Suppressor macrophage (primary cell): ENCODE data around the gene TSSC4.

ENCODE experiments used
- DNase-seq, 4 experiments: peaks; one replicate each; pipeline ENCODE4 v3.0.0-alpha.2; 2020 to 2022

Gene TSSC4

DNA sequence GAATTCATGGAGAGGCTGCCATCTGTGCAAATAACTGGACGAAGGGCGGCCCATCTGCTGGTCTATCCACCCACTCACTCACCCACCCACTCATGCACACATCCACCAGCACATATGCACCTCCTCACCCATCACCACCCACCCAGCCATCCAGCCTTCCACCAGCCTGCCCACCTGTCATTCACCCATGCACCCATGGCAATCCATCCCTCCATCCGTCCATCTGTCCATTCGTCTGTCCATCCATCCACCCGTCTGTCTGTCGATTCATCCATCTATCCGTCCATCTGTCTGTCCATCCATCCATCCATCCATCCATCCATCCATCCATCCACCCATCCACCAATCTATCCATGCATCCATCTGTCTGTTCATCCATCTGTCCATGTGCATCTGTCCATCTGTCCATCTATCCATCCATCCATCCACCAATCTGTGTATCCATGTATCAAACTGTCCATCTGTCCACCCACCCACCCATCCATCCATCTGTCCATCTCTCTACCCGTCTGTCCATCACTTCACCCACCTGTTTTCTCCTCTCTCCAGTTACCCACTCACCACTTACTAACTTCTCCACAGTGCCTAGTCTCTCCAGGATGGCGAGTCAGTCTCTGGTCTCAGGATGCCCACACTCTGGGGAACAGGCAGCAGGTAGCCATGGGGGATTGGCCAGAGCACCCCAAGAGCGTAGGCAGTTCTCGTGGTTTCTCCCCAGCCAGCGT, 34.9 kb downstream of the TSSC4 start:
- no peak for DNase-seq

DNA sequence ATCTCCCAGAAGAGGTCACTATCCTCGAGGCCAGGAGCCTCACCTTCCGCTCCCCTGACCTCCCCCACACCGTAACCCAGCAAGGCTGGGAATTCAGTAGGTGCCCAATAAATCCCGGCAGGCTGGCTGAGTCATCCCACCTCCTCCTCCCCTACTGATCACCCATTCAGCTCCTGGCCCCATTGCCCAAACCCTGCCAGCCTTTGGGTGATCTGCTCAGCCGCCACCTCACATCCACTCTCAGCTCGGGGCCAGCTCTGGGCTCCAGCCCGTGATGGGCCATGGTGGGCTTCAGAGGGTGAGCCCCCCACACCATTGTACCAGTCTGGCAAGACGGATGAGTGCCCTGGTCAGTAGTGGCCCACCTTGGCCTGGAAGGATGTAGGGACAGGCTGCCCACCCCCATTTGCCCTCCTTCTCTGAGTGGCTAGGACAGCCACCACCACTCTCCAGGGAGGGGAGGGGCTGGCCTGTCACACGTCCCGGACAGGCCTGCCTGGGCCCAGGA, 35.5 kb downstream of the TSSC4 start:
- no peak for DNase-seq

DNA sequence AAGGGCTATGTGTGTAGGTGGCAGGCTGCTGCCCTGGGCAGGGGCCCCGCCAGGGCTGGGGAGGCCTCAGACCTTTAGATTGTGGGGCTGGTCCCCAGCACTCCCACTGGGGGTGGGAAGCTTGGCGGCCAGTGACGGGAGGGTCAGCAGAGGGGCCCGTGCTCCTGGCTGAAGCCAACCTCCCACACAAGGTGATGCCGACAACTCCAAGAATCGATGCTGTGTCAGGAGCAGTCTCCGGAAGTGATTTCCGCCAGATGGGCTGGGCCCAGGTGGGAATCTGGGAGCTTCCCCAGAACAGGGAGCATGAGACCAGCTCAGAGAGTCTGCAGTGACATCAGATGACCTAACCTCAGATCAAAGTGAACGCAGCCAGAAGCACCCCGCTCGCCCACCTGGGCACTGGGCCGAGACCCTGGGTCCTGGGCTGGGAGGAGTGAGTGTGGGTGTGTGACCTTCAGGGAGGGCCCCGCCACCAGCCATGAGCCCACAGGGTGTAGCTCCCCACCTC, 36.0 kb downstream of the TSSC4 start:
- no peak for DNase-seq

DNA sequence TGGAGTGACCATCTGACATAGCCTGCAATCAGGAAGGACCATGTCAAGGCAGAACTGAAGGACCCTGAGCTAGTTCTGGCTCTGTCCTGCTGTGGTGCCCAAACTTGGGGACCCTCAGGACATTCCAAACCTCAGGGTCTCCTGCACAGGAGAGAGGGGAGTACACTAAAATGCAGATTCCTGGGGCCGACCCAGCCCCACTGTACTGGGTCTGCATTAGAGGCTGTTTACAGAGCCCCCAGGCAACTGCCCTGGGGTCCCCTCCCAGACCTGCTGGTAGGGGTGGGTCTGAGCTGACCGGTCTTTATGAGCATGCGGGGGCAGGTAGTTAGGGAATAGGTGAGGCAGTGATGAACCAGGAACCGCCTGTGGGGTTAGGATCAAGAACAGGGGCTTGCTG, 37.0 kb downstream of the TSSC4 start:
- no peak for DNase-seq

DNA sequence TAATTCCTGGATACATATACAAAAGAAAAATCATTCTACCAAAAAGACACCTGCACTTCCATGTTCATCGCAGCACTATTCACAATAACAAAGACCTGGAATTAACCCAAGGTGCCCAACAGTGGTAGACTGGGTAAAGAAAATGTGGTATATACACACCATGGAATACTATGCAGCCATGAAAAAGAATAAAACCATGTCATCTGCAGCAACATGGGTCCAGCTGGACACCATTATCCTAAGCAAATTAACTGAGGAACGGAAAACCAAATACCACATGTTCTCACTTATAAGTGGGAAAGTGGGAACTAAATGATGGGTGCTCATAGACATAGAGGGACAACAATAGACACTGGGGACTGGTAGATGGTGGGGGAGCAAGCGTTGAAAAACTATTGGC, 39.3 kb downstream of the TSSC4 start:
- DNase-seq: no peak

DNA sequence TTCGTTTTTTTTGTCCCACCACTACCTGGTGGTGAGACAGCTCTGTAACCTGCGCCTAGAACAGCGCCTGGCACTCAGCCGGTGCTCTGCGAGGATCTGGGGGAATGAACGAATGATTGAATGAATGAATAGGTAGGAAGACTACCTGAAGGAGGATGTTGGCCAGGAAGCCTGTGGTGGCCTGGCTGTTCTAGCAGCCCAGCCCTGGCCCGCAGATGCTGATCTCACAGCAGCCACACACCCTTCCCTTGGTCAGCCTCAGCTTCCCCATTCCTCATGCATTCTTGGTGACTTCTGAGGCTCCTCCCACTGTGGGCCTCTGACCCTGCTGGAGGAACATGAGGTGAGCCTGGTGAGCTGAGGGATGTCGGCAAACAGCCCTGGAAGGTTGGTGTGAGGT, 40.1 kb downstream of the TSSC4 start:
- peak; percentile 52 to 72 (median 69) for DNase-seq

DNA sequence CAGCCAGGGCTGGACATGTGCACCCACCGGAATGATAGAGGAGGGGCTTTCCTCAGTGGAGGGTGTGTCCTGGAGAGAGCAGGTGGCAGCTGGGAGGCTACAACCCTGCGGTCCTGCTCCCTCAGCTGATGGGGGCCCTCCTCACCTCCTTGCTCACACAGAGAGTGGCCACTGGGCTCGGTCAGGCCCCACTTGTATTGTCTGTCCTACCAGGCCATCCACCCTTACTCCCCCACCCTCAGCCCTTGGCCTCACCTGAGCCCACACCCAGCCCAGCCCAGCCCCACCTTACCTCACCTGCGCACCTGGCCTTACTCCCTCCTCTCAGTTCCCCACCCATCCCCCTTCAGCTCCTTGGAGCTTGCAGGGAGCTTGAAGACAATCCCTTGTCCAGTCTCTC, 40.6 kb downstream of the TSSC4 start:
- DNase-seq: no peak

DNA sequence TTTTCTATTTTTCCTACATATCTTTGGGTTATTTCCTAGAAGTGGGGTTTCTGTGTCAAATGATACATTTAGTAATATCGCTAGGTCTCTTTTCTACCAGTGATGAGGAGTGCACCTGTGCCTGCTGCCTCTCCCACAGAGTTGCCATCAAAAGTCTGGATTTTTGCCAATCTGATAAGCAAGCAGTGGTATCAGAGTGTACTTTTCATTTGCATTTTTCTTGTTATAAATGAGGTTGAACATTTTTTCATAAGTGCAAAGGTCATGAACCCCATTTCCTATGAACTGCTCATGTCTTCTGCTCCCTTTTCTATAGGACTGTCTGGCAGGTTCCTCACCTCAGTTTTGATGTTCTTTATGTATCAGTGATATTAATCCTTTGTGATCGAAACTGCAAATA, 42.0 kb downstream of the TSSC4 start:
- DNase-seq: no peak

DNA sequence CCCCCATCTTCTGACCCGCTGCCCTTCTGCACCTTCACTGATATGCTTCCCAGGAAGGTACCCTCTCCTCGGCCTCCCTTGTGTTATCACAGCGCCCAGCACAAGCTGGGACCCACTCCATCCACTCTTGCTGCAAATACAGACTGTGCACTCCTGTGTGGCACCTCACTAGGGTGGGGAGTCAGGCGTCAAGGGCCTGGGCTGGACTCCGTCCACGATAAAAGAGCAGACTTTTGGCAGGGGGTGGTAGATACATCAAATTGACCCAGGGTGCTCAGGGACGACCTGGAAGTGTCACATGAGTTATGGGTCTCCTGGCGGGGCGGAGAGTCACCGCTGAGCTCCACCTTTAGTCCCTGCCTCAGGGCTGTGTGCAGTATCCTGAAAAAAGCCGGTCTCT, 42.9 kb downstream of the TSSC4 start:
- no peak for DNase-seq

DNA sequence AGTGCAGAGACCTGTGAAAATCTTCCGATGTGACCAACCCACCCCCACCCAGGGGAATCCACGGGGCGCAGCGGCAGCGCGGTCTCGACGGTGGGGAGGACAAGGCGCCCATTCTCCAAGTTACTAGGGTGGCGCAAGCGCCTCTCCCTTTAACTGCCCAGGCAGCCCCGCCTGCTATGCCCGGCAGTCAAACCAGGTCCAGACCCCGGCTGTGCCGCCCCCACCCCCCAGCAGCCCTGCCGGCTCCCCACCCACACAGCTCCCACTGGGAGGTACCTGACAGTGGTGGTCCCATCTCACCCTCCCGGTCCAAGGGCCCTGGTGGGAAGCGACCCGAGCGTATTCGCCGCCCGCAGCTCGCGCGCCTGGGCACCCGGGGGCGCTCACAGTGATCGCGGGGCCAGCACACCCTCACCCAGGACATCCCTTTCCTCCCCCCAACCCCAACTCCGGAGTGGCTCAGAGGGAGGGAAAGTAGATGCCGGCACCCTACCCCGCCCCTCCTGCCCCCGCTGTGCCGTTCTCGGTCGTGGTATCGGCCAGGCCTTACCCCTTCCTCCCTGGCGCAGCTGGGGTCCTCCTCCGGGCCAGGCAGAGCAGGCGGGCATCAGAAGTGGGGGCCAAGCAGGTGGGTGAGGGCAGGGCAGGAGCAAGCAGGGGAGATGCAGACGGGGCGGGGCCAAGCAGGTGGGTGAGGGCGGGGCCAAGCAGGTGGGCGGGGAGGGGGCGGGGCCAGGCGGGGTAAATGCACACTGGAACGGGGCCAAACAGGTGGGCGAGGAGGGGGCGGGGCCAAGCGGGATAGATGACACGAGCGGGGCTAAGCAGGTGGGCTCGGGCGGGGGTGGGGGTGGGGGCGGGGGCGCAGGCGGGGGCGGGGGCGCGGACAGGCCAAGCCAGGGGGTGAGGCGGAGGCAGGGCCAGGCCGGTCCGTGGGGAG, 43.6 kb downstream of the TSSC4 start, which contains the start of gene TRPM5:
TSS of gene TRPM5 (minus strand) at position 634 of the 940 bp plus-strand sequence. CDS start 21,478 bp downstream, outside the sequence.
- peak in 3 of 4 experiments; percentile 25 to 44 (median 28) for DNase-seq

DNA sequence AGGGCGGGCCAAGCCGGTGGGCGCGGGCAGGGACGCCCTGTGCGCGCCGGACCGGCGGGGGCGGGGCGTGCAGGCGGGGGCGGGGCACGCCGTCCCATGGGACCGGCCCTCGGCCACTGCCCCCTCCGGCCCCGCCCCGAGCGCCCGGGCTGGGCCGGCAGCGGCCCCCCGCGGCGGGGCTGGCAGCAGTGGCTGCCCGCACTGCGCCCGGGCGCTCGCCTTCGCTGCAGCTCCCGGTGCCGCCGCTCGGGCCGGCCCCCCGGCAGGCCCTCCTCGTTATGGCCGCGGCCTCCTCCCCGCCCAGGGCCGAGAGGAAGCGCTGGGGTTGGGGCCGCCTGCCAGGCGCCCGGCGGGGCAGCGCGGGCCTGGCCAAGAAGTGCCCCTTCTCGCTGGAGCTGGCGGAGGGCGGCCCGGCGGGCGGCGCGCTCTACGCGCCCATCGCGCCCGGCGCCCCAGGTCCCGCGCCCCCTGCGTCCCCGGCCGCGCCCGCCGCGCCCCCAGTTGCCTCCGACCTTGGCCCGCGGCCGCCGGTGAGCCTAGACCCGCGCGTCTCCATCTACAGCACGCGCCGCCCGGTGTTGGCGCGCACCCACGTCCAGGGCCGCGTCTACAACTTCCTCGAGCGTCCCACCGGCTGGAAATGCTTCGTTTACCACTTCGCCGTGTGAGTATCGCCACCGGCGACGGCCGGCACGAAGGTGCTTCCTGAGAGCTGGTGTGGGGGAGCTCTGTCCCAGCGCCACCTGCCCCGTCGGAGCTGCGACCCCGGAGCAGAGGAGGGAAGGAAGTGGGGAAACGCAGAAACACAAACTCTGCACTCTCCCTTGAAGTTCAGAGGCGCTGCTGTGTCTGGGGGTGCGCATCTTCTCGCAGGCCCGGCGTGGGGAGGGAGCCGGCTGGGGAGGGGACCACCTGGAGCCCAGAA, 44.5 kb downstream of the TSSC4 start, which contains the start of gene KCNQ1:
TSS of gene KCNQ1 (plus strand) at position 188 of the 925 bp plus-strand sequence. CDS start at position 279, 91 bp downstream.
- peak; percentile 79 to 93 (median 87) for DNase-seq

DNA sequence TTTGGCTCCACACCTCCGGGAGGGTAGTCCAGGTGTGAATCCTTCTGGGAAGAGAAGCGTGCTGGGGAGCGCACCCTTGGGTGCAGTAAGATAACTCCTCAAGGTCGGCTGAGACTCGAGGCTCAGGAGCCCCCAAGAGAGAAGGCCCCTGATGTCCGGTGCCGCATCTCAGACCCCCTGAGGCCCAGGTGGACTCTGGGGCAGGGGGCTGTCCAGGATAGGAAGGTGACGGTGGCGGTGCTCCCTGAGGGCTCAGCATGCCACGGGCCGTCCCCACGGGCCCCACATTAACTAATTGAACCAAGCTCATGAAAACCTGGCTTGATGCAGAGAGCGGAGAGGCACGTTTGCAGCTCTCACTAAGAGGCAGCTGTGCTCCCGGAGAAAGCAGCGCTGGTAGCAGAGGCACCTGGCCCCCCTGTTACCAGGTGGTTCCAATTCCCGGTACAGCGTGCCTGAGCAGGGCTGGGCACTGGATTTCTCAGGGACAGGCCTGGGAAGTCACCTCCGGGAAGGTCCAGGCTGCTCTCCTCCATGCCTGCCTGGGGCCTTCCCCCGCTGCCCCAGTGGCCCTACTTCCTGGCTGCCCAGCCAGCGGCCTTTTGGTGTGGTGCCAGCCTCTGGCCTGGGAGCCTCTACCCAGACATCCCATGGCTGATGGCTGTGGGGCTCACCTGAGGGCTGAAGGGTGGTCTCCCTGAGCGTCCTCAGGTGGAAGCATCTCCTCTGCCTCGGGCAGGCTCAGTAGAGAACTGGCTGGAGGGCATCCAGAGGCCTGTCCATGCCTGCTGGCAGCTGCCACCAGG, 45.4 kb downstream of the TSSC4 start:
- no peak for DNase-seq

DNA sequence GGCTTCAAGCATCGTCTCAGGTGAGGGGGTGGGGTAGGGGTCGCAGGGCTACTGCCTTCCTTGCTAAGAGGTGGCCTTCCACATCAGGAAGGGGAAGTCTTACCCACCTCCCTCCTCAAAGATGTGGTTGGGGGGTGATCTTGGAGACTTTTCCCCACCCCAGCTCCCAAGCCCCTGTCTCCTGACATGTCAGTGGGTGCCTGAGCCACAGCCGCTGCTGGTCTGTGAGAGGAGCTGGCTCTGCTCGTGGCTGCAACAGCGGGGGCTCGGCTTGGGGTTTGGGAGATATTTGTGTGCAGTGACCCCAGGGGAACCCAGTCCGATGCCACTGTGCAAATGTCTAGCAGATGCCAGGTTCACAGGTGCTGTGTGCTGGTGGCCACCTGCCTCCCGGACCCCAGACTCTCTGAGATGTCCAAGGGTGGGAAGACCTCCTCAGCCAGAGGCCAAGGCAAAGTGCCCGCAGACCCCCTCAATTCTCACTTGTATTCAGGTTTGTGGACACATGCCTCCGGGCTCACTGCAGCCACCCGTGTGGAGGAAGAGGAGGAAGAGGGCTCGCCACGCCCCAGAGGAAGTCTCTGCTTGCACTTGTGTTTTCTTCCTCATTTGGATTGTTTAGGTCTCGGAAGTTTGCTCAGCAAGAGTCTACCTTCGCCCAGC, 46.2 kb downstream of the TSSC4 start:
- peak; percentile 38 to 76 (median 70) for DNase-seq

DNA sequence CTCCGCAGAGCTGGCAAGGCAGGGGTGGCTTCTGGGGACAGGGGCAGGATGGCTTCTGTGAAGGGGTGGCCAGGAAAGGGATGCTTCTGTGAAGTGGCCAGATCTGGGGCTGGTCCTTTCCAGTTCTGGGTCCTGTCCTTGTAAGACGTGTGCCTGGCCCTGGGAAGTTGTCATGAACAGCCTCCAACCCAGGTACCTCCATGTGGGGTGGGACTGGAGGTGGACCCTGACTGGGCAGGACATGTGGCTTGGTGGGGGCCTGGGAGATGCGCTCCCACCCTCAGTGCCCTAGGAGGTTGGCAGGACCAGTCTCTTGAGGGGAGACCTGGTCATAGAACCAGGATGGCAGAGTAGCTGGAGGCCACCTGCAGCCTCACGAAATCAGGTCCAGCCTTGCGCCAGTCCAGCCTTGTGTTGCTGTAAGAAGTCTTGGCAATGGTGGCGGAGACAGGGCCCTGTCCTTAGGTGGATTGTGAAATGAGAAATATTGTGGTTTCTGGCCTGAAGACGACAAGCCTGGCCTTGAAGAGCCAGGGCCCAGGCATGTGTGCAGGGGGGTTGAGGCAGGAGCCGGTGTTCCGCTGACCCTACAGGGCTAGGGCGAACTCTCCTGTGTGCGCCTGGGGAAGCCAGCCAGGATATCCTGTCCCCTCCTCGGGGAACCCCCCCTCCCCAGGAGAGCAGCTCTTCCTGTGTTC, 46.9 kb downstream of the TSSC4 start:
- DNase-seq: peak in 2 of 4 experiments; percentile 36 to 46

DNA sequence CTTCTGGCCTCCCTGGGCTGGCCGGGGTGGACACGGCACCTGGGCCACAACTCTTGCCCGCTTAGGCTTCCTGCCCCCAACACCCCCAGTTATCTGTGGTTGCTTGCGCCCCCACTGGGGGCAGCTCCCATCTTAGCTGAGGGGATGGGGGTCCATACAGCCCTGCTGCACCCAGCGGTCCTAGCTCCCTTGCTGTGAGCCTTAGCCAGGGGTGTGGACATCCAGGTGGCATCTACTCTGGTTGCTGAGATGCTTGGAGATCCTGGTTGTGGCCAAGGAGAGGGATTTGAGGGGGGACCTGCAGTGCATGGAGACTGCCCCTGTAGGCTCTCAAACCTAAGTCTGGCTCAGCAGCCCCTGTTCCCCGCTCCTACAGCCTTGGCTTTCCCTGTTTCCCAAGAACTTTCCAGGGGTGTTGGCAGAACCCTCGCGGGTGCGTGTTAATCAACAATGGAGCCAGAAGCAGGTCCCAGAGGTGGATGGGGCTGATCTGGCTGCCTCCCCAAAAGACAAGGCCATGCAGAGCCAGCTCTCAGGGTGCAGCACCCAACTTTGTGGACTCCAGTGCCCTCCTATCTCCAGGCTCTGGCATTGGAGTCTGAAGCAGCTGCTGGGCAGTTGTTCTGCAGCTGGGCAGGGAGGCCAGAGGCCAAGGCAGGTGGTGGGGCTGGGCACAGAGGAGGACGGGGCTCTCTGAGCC, 47.6 kb downstream of the TSSC4 start:
- no peak for DNase-seq

DNA sequence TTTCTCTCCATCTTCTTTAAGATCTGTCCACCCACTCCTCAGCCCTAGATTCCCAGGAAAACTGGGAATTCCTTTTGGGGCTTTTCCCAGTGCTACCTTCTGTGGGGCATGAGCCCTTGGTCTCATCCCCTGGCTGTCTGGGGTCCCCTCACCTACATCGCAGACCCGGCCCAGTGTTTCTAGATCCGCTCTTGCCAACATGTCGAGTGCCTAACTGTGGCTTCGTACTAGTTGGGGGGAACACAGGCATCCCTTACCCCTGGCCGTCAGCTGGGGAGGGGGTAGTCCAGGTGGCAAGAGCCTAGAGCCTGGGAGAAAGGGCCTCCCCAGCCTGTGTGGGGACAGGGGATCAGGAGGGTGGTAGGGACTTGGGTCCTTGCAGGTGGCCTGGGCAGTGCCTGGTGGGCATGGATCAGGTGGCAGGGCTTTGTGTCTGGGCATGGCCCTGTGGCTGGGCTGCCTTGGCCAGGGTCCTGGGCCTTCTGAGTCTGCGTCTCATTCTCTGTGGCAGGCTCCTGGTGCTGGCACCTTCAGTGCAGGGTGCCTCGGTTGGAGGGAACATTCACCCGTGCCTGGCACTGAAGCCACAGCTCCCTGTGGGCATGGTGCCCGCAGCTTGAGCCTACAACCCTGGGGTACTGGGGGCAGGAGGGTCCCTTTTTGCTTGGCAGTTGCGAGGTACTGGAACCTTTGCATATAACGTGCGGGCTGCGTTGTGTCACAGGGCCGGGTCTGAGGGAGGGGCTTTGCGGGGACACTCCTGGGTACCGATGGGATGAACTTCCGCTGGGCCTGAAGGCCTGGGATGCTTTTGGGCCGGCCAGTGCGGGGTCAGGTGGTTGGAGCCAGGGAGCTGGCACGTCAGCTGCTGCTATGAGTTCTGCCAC, 48.4 kb downstream of the TSSC4 start:
- DNase-seq: no peak

DNA sequence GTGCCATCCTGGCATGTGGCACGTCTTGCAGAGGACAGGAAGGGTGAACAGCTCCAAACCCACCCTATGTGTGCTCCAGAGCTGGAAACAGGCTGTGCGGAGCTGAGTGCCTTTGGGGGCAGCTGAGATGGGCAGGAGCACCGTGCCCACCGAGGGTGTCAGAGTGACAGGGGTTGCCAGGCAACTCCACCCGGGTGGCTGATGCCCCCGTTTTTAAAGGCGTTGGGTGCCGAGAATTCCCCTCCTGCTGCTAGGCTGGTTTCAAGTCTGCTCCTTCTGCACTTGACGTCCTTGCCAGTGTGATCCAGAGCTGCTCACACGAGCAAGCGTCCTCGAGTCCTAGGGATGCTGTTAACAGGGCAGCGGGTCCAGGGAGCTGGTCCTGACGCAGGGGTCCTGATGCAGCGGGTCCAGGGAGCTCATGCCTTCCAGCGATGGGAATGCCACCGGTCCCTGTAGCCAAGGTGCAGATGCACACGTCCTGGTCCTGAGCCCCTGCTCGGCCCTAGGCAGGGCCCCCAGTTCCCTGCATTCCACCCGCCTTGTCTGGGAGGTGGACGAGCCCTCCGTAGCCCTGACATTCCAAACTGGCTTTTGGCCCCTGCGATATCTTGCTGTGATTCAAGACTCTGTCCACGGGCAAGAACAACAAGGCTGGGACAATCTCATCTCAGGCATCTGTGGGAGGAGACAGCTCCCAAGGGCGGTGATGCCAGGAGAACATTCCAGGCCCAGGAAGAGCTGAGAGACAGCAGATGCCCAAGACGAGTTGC, 49.2 kb downstream of the TSSC4 start:
- no peak for DNase-seq
